GM21576 (cell line): ENCODE results near the gene INO80C.
"Not testable (repeated sequence)": the region's sequence is repeated elsewhere in the genome, so short reads cannot be mapped to it uniquely, and the experiment has no call there.

ENCODE experiments used
- ATAC-seq: cut with Tn5 transposase; IDR thresholded peaks from one replicate; pipeline ENCODE4 v1.9.1; 2021; ENCODE audit warnings: mild to moderate bottlenecking, moderate library complexity; ENCODE audit not compliant: unreplicated experiment

Gene INO80C

DNA sequence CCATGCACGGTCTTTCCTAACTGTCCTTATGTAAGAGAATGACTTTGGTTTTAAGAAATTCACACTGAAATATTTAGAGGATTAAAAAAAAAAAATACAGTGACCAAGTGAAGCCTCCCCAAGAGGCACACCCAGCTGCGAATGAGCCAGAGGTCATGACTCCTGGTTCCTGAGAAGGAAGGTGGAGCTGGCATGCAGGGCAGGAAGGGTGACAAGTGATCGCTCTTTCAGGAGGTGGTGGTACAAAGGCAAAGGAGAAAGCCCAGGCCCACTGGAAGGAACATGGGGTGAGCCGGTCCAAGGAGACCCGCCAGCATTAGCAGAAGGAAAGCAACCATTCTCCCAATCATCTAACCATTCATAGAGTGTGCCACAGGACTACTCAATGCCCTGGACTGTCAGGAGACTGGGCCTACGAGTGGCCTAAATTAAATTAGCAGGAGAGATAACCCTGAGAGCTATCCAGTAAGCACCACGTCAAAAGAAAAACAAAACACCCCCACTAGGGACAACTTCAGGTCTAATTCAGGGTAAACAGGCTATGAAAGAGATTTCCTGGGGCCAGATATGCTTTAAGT is 7.8 kb downstream of the INO80C start:
- ATAC-seq, result no peak

DNA sequence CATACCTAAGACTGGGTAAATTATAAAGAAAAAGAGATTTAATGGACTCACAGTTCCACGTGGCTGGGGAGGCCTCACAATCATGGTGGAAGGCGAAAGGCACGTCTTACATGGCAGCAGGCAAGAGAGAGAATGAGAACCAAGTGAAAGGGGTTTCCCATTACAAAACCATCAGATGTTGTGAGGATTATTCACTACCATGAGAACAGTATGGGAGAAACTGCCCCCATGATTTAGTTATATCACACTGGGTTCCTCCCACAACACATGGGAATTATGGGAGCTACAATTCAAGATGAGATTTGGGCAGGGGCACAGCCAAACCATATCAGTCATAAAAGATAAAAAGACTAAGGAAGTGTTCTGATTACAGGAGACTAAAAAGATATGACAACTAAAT is 8.5 kb downstream of the INO80C start:
- not testable (repeated sequence) for ATAC-seq

DNA sequence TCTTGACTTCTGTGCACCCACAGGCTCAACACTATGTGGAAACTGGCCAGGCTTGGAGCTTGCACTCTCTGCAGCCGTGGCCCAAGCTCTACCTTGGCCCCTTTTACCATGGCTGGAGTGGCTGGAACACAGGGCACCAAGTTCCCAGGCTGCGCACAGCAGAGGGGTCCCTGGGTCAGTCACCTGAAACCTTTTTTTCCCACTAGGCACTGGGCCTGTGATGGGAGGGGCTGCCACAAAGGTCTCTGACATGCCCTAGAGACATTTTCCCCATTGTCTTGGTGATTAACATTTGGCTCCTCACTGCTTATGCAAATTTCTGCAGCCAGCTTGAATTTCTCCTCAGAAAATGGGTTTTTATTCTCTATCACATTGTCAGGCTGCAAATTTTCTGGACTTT is 9.4 kb downstream of the INO80C start:
- not testable (repeated sequence) for ATAC-seq

DNA sequence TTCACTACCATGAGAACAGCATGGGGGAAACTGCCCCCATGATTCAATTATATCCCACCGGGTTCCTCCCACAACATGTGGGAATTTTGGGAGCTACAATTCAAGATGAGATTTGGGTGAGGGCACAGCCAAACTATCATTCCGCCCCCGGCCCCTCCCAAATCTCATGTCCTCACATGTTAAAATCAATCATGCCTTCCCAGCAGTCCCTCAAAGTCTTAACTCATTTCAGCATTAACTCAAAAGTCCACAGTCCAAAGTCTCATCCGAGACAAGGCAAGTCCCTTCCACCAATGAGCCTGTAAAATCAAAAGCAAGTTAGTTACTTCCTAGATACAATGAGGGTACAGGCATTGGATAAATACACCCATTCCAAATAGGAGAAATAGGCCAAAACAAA is 10.2 kb downstream of the INO80C start:
- ATAC-seq, result not testable (repeated sequence)

DNA sequence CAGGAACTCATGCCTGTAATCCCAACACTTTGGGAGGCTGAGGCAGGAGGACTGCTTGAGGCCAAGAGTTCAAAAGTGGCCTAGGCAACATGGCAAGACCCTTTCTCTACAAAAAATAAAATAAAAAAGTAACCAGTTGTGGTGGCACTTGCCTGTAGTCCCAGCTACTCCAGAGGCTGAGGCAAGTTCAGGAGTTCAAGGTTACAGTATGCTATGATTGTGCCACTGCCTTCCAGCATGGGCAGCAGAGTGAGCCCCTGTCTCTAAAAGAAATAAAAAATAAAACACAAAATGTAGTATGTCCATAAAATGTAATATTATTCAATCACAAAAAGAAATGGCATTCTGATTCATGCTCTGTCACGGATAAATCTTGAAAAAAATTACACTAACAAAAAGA is 11.9 kb downstream of the INO80C start:
- no peak for ATAC-seq

DNA sequence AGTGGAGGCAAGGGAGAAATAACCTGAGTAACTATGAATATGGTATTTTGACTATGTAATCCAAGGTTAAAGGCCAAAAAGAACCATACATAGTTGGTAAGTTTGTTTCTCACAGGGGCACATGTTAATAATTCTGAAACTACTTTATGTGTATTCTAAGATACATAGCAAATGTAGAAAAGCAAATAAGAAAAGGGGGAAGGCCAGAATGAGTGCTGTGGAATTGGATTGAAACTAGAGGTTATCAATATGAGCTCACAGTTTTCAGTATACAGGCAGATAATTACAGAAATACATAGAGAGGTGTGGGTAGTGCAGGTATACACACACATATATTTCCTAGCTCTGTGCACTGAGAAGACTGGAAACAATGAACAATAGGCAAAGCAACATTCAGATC is 13.7 kb downstream of the INO80C start:
- no peak for ATAC-seq

DNA sequence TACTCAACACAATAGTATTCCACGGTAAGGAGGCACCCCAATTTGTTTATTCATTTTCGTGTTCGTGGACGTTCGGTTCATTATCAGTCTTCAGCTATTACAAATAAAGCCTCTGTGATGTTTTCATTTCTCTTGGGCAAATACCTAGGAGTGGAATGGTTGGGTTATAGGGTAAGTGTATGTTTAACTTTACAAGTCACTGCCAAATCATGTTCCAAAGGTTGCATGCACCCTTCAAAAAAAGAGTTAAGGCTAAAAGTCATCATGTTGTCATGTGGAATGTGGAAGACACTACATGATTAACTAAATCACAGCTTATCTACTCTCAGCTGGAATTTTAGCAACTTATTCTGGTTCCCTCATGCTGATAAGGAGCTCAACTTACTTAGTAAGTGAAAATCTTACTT is 15.8 kb downstream of the INO80C start:
- ATAC-seq, result no peak

DNA sequence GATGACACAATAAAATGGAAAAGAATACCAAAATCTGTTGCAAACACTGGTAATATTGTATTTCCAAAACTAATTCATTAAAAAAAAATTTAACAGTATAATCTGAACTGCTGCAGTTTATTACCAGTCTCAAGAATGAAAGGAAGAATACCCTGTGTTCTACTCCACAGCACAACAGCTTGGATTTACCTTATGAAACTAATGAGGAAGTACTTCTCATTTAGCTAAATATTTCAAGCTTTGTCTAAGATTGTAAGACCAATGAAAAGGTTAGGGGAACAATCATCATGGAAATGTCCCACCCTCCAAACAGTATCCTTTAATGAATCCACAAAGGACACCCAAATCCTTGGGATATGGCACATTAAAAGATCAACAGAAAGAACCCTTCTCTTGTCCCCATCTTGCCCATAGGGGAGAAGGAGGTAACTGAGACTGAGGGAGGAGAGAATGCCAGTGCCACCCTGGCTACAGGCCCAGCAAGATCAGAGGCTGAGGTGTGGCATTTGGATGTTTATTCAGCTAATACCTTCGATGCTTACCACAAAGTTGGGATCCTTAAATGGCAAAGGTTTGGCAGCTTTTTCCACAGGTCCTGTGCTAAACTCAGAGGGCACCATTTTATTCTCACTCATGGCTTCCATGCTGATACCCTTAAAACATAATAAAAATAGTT is 17.7 kb downstream of the INO80C start:
- ATAC-seq, result no peak

DNA sequence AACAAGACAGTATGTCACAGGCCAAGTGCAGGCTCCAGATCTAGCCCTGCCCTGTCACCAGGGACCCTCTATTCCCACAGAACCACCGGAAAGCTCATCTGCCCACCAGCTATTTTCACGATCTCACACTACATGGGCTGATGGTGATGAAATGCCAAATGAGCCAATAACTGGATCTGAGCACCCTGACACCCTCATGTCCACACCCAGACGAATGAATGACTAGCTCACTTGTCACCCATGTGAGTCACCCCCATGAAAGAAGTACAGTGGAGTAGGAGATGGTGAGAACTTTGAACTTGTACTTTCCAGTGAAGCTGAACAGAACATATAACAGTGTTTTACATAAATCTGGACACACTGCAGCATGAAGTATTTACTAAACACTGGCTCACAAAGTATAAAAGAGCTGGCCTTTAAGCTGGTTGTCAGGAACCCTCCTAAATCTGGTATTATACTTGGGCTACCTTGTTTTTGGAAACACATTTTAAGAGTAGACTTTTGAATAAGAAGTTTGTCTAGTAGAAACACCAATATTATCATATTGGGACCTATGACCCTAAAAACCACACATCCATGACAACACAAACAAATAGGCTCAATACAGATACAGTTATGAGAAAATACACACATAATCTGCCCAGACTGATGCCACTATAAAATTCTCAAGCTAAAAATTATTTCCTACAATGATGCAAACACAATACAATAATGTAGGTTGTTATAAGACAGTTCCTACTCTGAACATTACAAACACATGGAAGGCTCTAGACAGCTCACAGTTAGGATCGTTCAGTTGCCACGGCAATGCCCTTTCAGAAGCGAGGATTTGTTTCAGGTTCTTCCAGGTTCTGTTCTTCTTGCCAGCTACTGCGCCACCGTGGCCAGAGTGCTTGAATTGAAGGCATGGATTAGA is 19.0 kb downstream of the INO80C start:
- peak; percentile 50 for ATAC-seq

DNA sequence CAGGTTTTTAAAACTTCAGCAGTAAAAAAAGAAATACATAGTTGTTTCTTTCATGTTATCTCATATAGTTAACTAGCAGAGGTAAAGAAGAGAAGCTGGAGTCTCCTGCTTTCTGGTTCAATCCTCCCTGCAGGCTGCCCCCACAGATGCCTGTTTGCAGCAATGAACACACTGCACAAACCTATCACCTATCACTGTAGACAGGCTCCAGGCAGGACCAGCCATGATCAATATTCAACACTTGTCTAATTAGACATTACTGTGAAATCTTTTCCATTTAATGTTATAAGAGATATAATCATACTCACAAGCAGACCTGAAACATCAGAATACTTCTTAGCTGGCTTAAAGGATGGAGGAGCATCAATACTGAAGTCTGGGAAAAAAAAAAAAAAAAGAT is 19.8 kb downstream of the INO80C start:
- ATAC-seq, result no peak

DNA sequence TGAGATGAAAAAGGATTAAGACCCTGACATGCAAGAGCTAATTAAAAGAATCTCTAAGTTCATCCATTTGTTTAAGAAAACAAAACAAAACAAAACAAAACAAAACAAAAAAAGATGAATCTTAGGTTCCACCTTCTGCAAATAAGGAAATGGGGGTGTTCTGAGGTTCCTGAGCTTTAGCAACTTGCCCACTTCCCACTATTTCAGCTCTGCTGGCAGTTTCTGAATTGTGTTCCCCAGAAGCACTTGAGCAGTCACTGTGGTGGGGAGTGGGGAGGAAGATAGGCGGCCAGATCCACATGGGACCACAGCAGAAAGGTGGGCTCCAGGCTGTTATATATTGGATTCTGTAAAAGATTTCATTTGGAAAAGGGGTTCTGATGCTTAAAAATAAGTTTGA is 20.3 kb downstream of the INO80C start:
- ATAC-seq, result no peak

DNA sequence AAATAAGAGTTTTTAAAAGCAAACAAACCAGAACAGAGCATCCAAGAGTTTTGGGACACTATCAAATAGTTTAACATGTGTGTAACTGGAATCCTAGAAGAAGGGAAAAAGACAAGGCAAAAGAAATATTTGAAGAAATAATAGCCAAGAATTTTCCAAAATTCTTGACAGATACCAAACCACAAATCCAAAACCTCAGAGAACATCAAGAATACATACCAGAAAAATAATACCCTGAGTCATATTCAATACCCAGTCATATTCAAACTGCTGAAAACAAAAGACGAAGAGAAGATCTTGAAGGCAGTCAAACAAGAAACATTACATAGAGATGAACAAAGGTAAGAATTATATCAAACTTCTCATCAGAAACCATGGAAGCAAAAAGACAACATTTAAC is 22.9 kb downstream of the INO80C start:
- ATAC-seq, result no peak

DNA sequence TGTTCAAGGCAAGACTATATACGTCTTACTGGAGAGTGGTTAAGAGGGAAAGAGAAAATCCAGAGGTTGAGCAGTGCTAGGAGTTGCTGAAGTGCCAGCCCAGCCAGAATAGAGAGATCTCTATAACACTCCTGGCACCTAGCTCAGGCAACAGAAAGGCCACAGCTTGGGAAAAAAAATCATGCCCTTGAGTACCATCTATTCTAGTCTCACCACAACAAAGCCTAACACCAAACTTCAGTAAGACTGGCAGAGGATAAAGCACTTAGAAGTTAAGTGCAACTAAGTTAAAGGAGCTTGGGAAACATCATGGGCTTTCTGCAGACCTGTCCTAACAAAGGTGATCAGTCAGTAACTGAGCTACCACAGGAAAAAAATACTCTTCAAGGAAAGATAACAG is 24.2 kb downstream of the INO80C start:
- no peak for ATAC-seq

DNA sequence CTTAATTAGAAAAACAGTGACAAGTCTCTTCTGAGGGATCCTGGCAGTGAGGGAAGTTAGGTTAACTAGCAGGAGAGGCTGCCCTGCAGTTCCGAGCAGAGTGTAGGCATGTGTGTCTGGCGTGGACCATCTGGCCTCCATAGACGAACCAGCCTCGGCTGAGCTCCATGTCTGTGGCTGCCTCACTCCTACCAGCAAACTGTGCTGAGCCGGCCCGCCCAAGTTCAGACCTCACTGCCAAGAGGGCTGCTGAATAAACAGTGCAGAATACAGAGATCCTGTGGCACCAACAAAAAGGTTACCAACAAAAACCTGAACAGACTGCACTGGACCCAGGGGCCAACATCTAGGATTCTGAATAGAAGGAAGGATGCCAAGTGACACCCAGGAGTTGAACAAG is 27.3 kb downstream of the INO80C start:
- ATAC-seq, result no peak

DNA sequence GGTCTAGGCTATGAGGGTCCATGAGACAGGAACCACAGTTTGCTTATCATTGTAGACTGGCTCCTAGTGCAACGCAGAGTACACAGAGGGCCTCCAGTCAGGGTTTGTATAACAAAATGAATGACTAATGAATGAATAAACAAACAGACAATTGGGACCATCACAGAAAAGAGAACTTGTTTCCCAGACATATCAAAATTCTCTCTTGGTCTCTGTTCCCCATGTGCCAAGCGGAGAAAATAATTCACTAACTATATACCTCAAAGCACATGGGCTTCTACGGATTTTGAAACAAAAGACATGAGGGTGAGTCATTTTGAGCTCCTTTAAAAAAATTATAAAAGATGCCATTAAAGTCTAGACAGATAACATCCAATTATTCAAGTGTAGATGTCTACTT is 28.0 kb downstream of the INO80C start:
- no peak for ATAC-seq

DNA sequence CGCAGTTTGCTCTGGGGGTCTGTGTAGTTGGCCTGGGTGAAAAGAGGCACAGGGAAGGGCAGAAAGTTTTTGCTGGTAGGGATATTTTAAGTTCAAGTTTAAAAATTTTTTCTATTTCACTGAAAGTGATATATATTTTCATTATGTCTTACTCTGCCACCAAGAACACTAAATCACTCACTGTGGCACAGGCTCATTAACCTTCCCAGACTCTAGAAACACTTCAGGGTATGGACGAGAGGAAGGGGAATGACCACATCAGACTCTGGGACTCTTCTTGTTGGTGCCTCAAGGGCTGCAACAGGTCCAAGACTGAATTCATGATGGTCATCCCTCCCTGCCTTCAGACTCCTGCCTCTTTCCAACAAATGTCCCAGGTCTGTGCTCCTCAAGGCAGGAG is 29.0 kb downstream of the INO80C start:
- no peak for ATAC-seq

DNA sequence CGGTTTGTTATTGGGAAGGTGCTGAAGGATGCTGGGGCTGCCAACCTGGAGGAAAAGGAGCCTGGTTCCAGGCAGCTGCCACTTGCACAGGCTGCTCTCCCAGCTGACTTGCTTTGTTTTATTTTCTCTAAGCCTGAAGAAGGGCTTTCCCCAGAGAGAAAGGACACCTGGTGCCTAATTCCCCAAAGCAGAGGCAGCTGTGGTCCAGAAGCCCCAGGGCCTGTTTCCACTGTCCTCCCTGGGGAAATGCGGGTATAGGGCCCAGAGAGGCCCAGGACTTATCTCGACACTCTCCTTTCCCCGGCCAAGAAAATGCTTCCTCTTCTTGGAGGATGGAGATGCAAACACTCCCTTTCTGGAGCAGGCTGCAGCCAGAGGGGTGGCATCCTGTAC is 30.1 kb downstream of the INO80C start:
- peak; percentile 84 for ATAC-seq

DNA sequence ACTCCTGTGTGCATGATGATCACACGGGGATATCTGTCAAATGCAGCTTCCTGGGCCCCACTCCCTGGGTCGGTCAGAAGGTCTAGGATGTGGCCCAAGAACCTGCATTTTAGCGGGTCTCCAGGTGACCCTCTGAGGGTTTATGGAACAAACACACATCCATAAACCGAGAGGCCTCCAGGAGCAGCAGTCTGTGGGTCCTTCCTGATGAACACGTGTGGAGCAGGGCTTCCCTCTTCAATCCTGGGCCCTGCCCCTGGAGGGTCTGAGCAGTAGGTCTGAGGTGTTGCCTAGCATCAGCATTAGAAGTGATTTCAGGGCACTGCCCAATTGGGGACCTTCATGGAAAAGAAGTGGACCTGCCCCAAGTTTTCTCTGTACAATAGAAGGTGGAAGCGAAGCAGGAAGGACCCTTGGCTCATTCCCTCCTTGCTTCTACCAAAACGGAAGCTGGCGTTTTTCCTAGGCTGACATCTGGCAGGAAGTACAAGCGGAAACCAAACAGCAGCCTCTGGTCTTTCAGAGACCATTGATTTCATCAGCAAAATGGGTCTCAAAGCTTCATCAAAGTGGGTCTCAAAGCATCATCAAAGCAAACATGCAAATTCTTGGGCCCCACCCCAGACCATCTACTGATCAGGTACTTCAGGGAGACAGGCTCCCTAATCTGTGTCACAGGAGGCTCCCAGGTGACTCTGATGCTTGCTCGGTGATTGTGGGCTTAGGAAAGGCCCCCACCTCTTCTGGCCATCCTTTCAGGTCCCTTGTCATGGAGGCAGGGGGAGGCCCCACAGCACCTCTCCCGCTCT is 30.7 kb downstream of the INO80C start:
- peak; percentile 5 for ATAC-seq

DNA sequence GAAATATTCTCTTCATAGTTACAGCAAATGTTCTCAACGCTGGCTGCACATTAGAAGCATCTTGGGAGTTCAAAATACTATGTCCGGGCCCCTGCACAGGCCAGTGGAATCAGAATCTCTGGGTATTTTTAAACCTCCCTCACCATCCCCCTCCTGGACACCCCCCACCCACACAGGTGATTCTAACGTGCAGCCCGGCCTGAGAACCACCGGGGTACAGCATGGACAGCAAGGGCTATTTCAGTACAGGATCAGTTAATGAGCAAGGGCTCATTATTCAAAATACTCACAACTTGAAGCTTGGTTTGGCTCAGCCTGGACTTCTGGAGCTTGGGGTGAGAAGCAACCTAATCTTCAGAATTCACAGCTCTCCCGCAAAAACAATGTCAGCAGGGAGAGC is 31.4 kb downstream of the INO80C start:
- ATAC-seq, result no peak

DNA sequence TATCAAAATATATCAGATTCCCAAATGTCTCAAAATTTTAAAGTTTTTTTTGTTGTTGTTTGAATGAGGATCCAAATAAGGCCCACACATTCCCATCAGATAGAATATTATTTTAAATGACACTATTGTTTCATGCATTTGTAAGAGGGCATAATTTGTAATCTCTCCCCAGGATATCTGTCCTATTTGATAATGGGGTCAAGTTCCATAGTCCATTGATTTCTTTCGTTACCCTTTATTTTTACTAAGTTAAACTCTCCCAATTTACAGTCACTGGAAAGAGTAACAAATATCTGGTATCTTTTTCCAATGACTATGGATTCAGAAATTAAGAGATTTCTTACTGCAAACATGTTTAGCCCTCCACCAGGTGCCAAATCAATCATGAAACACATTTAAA is 32.4 kb downstream of the INO80C start:
- ATAC-seq, result no peak

DNA sequence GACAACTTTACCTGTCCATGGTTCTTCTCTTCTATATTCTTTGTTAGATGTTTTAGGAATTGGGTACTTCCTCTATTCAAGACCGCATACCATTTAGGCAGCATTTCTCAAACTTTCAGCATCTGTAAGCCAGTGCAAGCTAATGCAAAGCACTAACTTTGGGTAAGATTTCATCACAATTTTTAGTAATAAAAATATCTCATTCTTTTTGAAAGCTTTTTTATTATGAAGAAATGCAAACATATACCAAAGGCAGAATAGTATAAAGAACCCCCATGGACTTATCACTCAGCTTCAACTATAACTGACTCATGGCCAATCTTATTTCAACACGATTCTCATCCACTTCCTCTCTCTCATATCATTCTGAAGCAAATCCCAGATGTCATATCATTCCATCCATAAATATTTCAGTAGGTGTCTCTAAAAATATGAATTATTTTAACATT is 32.9 kb downstream of the INO80C start:
- no peak for ATAC-seq
